ENCODE data around the gene MACROD2. TPM values are rescaled to one million over a fixed set of nuclear protein-coding genes. Genes with fewer than 3 reads are reported as not detected.

Gene MACROD2
- total RNA-seq, 4 donors from 2014 or later, result 8.7 to 17.8 (median 10.8) TPM

DNA sequence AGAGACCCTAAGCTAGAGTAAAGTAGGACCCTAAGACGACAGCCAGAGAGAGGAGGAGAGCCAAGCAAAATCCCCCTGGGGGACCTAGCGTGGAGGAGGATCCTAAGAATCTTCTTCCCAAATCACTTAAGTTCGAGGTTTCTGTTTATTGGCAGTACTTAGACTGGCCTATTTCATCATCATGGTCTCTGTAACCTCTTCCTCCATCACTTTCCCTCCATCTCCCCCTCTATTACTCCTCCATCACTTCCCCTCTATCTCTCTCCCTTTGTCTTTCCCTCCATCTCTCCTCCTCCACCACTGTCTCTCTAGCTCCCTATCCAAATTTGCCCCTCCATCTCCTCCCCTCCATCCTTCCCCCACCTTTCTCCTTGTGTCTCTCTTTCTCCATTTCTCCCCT is 1175.7 kb downstream of the MACROD2 start:
- Histone ChIP-seq H3K27ac (no peak overlapping the region), H3K27me3 (no peaks in the 10 kb centered on the region), H3K4me3 (replicated peaks in 1 of 3) (no peak overlapping the region), H3K36me3 (no peaks in the 10 kb centered on the region), H3K9me3 (no peaks in the 10 kb centered on the region), H3K4me1 (no peaks in the 10 kb centered on the region)
- WGBS, 2 donors, result 87 to 91% methylated on average over 3 of the region's 3 CpGs
- no peak for TF ChIP-seq POLR2A (IDR thresholded peaks at IDR 0.05)
- TF ChIP-seq, protein P1, sequence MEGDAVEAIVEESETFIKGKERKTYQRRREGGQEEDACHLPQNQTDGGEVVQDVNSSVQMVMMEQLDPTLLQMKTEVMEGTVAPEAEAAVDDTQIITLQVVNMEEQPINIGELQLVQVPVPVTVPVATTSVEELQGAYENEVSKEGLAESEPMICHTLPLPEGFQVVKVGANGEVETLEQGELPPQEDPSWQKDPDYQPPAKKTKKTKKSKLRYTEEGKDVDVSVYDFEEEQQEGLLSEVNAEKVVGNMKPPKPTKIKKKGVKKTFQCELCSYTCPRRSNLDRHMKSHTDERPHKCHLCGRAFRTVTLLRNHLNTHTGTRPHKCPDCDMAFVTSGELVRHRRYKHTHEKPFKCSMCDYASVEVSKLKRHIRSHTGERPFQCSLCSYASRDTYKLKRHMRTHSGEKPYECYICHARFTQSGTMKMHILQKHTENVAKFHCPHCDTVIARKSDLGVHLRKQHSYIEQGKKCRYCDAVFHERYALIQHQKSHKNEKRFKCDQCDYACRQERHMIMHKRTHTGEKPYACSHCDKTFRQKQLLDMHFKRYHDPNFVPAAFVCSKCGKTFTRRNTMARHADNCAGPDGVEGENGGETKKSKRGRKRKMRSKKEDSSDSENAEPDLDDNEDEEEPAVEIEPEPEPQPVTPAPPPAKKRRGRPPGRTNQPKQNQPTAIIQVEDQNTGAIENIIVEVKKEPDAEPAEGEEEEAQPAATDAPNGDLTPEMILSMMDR (IDR thresholded peaks at IDR 0.05), result no peak
- no peak for DNase-seq
- intact Hi-C loops (cut with DNase I), result no loop called here

DNA sequence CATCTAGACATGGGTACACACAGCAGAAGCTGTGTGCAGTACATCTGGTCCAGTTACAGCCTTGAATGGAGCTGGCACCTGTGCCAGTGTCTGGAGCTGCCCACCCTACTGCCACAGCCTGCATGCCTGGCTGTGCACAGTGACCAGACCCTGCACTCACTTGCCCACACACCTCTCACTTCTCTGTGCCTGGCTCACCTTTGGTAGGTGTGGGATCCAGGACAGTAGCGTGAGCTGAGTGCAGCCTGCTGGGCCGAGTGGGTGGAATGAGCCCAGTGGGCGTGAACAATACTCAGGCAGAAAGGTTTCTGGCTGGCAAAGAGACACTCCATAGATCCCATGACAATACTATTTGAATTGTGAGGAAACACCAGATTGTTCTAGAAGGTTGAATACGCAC is 1181.6 kb downstream of the MACROD2 start:
- H3K27me3 ChIP-seq, result no peaks in the 10 kb centered on the region
- intact Hi-C loops (cut with DNase I), result no loop called here
- H3K27ac ChIP-seq, result no peak overlapping the region
- WGBS, 2 donors, result 89 to 95% methylated on average over 4 of the region's 4 CpGs
- TF ChIP-seq, protein P1 (IDR thresholded peaks at IDR 0.05), result no peak
- TF ChIP-seq POLR2A (IDR thresholded peaks at IDR 0.05), result no peak
- DNase-seq, result no peak
- no peak overlapping the region for H3K4me3 ChIP-seq (replicated peaks in 1 of 3)
- H3K9me3 ChIP-seq, result no peaks in the 10 kb centered on the region
- no peaks in the 10 kb centered on the region for H3K4me1 ChIP-seq
- no peaks in the 10 kb centered on the region for H3K36me3 ChIP-seq

- Histone ChIP-seq H3K27me3 (no peaks in the 10 kb centered on the region), H3K9me3 (no peaks in the 10 kb centered on the region), H3K4me3 (replicated peaks in 1 of 3) (no peak overlapping the region), H3K4me1 (no peaks in the 10 kb centered on the region), H3K27ac (no peak overlapping the region), H3K36me3 (no peaks in the 10 kb centered on the region)
- no peak for DNase-seq
- TF ChIP-seq POLR2A (IDR thresholded peaks at IDR 0.05), result no peak
- TF ChIP-seq, protein P1 (IDR thresholded peaks at IDR 0.05), result no peak
- intact Hi-C loops (cut with DNase I), result no loop called here
Measured at GRCh38 chr20:15178581-15178980, 1183.3 kb downstream of the MACROD2 start.

- Histone ChIP-seq H3K9me3 (no peaks in the 10 kb centered on the region), H3K4me3 (replicated peaks in 1 of 3) (no peak overlapping the region), H3K36me3 (no peaks in the 10 kb centered on the region), H3K27me3 (no peaks in the 10 kb centered on the region), H3K4me1 (no peaks in the 10 kb centered on the region), H3K27ac (no peak overlapping the region)
- intact Hi-C loops (cut with DNase I), result no loop called here
- WGBS, 2 donors, result 63 to 76% methylated on average over 2 of the region's 2 CpGs
- TF ChIP-seq, protein P1 (IDR thresholded peaks at IDR 0.05), result no peak
- no peak for TF ChIP-seq POLR2A (IDR thresholded peaks at IDR 0.05)
- no peak for DNase-seq
Measured at GRCh38 chr20:15179381-15179780, 1184.1 kb downstream of the MACROD2 start.

- no peaks in the 10 kb centered on the region for H3K4me1 ChIP-seq
- DNase-seq, result no peak
- no peak overlapping the region for H3K4me3 ChIP-seq (replicated peaks in 1 of 3)
- TF ChIP-seq, protein P1 (IDR thresholded peaks at IDR 0.05), result no peak
- no peak for TF ChIP-seq POLR2A (IDR thresholded peaks at IDR 0.05)
- H3K27ac ChIP-seq, result no peak overlapping the region
- WGBS, 2 donors, result 98% methylated on average over 3 of the region's 3 CpGs
- H3K36me3 ChIP-seq, result no peaks in the 10 kb centered on the region
- intact Hi-C loops (cut with DNase I), result no loop called here
- H3K27me3 ChIP-seq, result no peaks in the 10 kb centered on the region
- H3K9me3 ChIP-seq, result no peaks in the 10 kb centered on the region
Measured at GRCh38 chr20:15179781-15180180, 1184.5 kb downstream of the MACROD2 start.
